Esophagus (tissue), 2 donors: ENCODE measurements around the gene CD47. TPM values are rescaled to one million over a fixed set of nuclear protein-coding genes. Genes with fewer than 3 reads are reported as not detected.

Experiments used
- H3K27ac ChIP-seq, 2 donors: one replicate each; pipeline ENCODE4 v1.5.1; 2013; ENCODE audit warnings: low read depth in 2 of 2, mild to moderate bottlenecking in 2 of 2, inconsistent platforms in 1 of 2, low read length in 1 of 2, moderate library complexity in 1 of 2
- H3K27me3 ChIP-seq, 2 donors: one replicate each; pipeline ENCODE4 v1.6.1; 2013; ENCODE audit warnings: low read length in 2 of 2, control low read depth in 1 of 2, mild to moderate bottlenecking in 1 of 2; ENCODE audit not compliant: insufficient read depth in 2 of 2, control insufficient read depth in 1 of 2
- H3K36me3 ChIP-seq, 2 donors: one replicate each; pipeline ENCODE4 v1.6.1; 2013; ENCODE audit warnings: low read length in 1 of 2; ENCODE audit not compliant: control insufficient read depth in 2 of 2, insufficient read depth in 2 of 2
- H3K4me1 ChIP-seq, 2 donors: one replicate each; pipeline ENCODE4 v1.6.1; 2013; ENCODE audit warnings: low read length in 1 of 2; ENCODE audit not compliant: control insufficient read depth in 2 of 2, insufficient read depth in 2 of 2
- H3K4me3 ChIP-seq, 2 donors: one replicate each; pipeline ENCODE4 v1.5.1; 2013; ENCODE audit warnings: low read length in 2 of 2, mild to moderate bottlenecking in 2 of 2, low read depth in 1 of 2, moderate library complexity in 1 of 2
- H3K9me3 ChIP-seq, 2 donors: one replicate each; pipeline ENCODE4 v1.6.1; 2013; ENCODE audit warnings: mild to moderate bottlenecking in 2 of 2, low read depth in 1 of 2, low read length in 1 of 2, moderate library complexity in 1 of 2; ENCODE audit not compliant: control insufficient read depth in 2 of 2, insufficient read depth in 1 of 2
- WGBS, 2 donors: extraction: QIAGEN DNeasy Blood & Tissue Kit; methylation state at CpG; one replicate each; pipeline ENCODE4 v1.1.7; 2013; 5-methylcytosine and 5-hydroxymethylcytosine counted together
- polyA plus RNA-seq, 2 donors: library from polyadenylated mRNA; stranded (reverse); fragments of 200-250 nt; gene quantifications; one replicate each; pipeline ENCODE4 v1.2.3, GENCODE V29; 2013
- donor health status: healthy with polysubstance abuse.
- donor health status: Bipolar disorder and iron deficiency.

The CD47 gene
- polyA plus RNA-seq, 2 donors, result 73.6 to 73.7 TPM

DNA sequence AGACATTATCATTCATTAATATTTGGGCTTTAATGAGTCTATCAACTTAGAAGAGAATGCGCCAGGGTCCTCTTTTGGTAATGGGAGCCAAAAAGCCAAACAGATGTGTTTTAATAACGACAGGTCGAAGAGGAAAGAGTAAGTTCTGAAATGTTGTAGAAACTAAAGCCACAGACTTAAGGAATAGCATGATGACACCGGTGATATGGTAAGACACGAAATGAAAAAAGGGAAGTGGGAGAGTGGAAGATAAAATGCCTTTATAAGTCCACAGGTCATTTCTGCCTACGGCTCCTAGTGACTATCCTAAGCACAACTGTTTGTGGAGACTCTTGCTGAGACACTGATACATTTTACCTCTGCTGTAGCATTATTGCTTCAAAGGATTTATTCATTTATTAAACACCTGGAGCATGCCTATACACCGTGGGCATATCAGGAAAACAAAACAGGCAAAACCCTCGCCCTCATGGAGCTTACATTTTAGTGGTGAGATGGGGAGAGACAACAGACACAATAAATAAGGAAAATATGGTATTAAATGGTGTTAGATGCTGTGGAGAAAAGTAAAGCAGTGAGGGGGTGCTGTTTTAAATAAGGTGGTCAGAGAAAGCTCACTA, 11.7 kb upstream of the CD47 start:
- H3K9me3 ChIP-seq, result no peaks in the 10 kb centered on the region
- 87 to 91% methylated on average over 8 of the region's 8 CpGs for WGBS, 2 donors
- H3K27me3 ChIP-seq, result no peaks in the 10 kb centered on the region
- no peaks in the 10 kb centered on the region for H3K4me1 ChIP-seq
- H3K27ac ChIP-seq, result no peak overlapping the region
- H3K36me3 ChIP-seq, result no peaks in the 10 kb centered on the region
- H3K4me3 ChIP-seq, result no peak overlapping the region

GRCh38 chr3:108100906-108101660, 10.3 kb upstream of the CD47 start:
- no peak overlapping the region for H3K4me3 ChIP-seq
- no peaks in the 10 kb centered on the region for H3K4me1 ChIP-seq
- H3K27ac ChIP-seq, result no peak overlapping the region
- H3K36me3 ChIP-seq, result no peaks in the 10 kb centered on the region
- WGBS, 2 donors, result 74 to 77% methylated on average over 4 of the region's 4 CpGs
- H3K27me3 ChIP-seq, result no peaks in the 10 kb centered on the region
- no peaks in the 10 kb centered on the region for H3K9me3 ChIP-seq

DNA sequence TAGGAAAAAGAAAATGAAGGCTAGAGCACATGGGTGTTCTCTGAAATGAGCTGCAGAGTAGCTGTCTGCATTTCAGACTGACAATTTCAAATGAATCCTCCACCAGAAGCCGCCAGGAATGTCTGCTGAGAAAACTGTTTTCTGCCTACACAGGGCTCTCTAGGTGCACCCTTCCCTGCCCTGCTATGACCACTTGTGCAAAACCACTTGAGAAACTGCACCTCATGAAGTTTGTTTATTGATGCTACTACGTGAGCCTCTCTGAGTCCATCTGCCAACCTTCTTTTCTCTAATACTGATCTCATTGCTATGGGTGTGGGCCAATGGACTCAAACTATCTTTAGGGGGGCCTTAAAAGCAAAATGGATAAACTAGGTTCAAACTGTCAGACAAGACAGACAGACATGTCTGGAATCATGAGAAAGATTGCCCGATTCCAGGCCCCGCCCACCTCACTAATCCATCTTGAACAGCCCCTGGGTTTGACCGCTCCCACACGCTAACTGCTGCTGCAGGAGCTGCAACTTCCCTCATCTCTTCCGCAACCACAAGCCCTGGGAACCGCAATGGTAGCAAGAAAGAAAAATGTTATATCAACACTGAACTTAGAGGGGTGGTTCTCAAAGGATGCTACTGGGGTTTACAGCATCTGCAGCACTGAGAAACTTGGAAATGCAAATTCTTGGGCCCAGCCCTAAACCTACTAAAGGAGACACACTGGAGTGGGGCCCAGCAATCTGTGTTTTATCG, 9.0 kb upstream of the CD47 start:
- Histone ChIP-seq H3K36me3 (no peaks in the 10 kb centered on the region), H3K27ac (no peak overlapping the region), H3K4me1 (no peaks in the 10 kb centered on the region), H3K27me3 (no peaks in the 10 kb centered on the region), H3K4me3 (no peak overlapping the region), H3K9me3 (no peaks in the 10 kb centered on the region)
- 77 to 78% methylated on average over 9 of the region's 9 CpGs for WGBS, 2 donors

DNA sequence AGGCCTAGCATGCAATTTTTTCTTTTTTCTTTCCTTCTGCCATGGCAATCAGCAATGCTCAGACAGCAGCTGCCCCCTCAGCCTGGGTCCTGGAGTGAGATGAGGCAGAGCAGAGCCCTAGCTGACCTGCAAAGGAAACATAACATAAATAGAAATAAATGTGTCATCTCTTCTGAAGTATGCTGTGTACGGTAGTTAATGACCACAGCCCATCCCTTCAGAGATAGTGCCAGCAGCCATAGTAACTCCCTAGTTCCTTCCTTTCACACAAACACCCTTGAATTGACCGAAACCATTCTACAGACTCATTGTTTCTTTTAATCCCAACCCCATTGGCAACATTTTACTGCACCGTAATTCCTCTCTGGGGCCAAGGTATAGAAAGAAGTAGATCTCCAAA, 8.4 kb upstream of the CD47 start:
- no peaks in the 10 kb centered on the region for H3K36me3 ChIP-seq
- H3K4me1 ChIP-seq, result no peaks in the 10 kb centered on the region
- no peak overlapping the region for H3K4me3 ChIP-seq
- H3K27me3 ChIP-seq, result no peaks in the 10 kb centered on the region
- WGBS, 2 donors, result 52 to 71% methylated on average over 3 of the region's 3 CpGs
- H3K9me3 ChIP-seq, result no peaks in the 10 kb centered on the region
- no peak overlapping the region for H3K27ac ChIP-seq

GRCh38 chr3:108098003-108098370, 7.2 kb upstream of the CD47 start:
- WGBS, 2 donors, result 94 to 97% methylated on average over 2 of the region's 2 CpGs
- Histone ChIP-seq H3K27me3 (no peaks in the 10 kb centered on the region), H3K27ac (no peak overlapping the region), H3K9me3 (no peaks in the 10 kb centered on the region), H3K36me3 (no peaks in the 10 kb centered on the region), H3K4me3 (no peak overlapping the region), H3K4me1 (no peaks in the 10 kb centered on the region)

- no peaks in the 10 kb centered on the region for H3K4me1 ChIP-seq
- H3K36me3 ChIP-seq, result no peaks in the 10 kb centered on the region
- H3K27me3 ChIP-seq, result no peaks in the 10 kb centered on the region
- H3K9me3 ChIP-seq, result no peaks in the 10 kb centered on the region
- WGBS, 2 donors, result 91 to 92% methylated on average over 8 of the region's 8 CpGs
- no peak overlapping the region for H3K27ac ChIP-seq
- no peak overlapping the region for H3K4me3 ChIP-seq
Measured at GRCh38 chr3:108097322-108098002, 6.6 kb upstream of the CD47 start.

- no peaks in the 10 kb centered on the region for H3K4me1 ChIP-seq
- H3K9me3 ChIP-seq, result no peaks in the 10 kb centered on the region
- H3K27ac ChIP-seq, result no peak overlapping the region
- no peak overlapping the region for H3K4me3 ChIP-seq
- H3K36me3 ChIP-seq, result no peaks in the 10 kb centered on the region
- 76 to 86% methylated on average over 9 of the region's 9 CpGs for WGBS, 2 donors
- H3K27me3 ChIP-seq, result no peaks in the 10 kb centered on the region
Measured at GRCh38 chr3:108096532-108097321, 5.9 kb upstream of the CD47 start.

DNA sequence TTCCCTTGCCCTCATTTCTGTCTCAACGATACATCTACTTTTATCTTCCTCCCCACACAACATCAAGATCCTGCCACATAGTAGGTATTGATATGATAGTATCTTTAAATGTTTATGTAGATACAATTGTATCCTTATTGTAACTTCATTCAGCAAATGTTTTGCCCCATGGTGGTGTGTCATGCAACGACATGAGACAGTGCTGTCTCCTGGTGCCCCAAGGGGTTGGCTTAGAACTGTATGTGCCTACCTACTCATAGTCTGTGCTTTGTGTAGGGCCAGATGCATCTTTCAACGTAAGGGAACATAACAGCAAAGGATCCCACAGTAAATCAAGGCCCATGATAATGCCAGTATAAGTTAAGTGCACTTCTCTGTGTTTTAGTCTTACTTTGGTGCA, 2.8 kb upstream of the CD47 start:
- H3K27me3 ChIP-seq, result no peaks in the 10 kb centered on the region
- 68 to 78% methylated on average over 3 of the region's 3 CpGs for WGBS, 2 donors

GRCh38 chr3:108093021-108093420, 2.2 kb upstream of the CD47 start:
- H3K27me3 ChIP-seq, result no peaks in the 10 kb centered on the region
- no peaks in the 10 kb centered on the region for H3K4me1 ChIP-seq
- H3K9me3 ChIP-seq, result no peaks in the 10 kb centered on the region
- no peaks in the 10 kb centered on the region for H3K36me3 ChIP-seq
- no peak overlapping the region for H3K27ac ChIP-seq
- H3K4me3 ChIP-seq, result no peak overlapping the region

More for the DNA sequence above, 2.8 kb upstream of the CD47 start:
- Histone ChIP-seq H3K36me3 (no peaks in the 10 kb centered on the region), H3K27ac (no peak overlapping the region), H3K4me1 (no peaks in the 10 kb centered on the region), H3K4me3 (no peak overlapping the region), H3K9me3 (no peaks in the 10 kb centered on the region)
